ENCODE results near the gene ULK3.

Gene ULK3

DNA sequence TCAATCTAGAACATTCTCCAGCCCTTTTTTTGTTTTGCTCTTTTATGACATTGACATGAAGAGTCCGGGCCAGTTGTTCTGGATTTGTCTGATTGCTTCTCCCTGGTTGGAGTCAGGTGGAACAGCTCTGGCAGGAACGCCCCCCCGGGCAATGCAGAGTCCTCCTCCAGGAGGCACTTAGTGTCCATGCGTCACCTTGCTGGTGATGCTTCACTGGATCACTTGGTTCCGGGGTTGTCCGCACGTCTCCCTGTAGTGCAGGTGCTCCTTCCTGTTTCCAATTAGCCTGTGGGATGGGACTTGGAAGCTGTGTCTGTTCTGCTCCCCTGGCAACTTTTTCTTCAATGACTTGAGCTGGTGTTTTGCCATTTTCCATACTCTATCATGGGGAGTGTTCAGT, 51.3 kb downstream of the ULK3 start:
- ChIA-PET CTCF (interaction anchor here (0.8 to 25.7 kb wide), 5 partner anchors 9 to 252 kb away, joined by 3 to 649 read pairs (median 4); partner anchors contain the start of gene CSK), POLR2A (interaction anchor here (0.8 kb wide), 1 partner anchor 10 kb away, joined by 3 read pairs; the partner anchor contains the start of gene CSK)
- Histone ChIP-seq H3K9me3 (ENCODE audit: control insufficient read depth, insufficient read depth, low read depth, low read length) (no peaks in the 10 kb centered on the region), H3K4me3 (ENCODE audit: low read depth, low read length) (no peak overlapping the region), H3K4me1 (ENCODE audit: control insufficient read depth, insufficient read depth, low read length) (peaks cover 54% of the 10 kb centered on the region), H3K27ac (ENCODE audit: extremely low read depth, low read depth, low read length) (no peak overlapping the region), H3K36me3 (ENCODE audit: control insufficient read depth in 2 of 2, insufficient read depth in 1 of 2, low read length in 2 of 2) (peaks cover 8 to 18% of the 10 kb centered on the region in 2 experiments; a peak in 2 of 3 replicates)
- TF ChIP-seq ZNF624 (tag by site-specific recombination; IDR thresholded peaks at IDR 0.05), result no peak
- peak; percentile 65 for TF ChIP-seq ZNF600 (tag by site-specific recombination; IDR thresholded peaks at IDR 0.05)
- TF ChIP-seq ZNF341 (tag by site-specific recombination; IDR thresholded peaks at IDR 0.05; ENCODE audit: low read depth), result 0 out of 2 replicates have a peak, but pooled peaks have one; percentile 19
- TF ChIP-seq, protein P1, sequence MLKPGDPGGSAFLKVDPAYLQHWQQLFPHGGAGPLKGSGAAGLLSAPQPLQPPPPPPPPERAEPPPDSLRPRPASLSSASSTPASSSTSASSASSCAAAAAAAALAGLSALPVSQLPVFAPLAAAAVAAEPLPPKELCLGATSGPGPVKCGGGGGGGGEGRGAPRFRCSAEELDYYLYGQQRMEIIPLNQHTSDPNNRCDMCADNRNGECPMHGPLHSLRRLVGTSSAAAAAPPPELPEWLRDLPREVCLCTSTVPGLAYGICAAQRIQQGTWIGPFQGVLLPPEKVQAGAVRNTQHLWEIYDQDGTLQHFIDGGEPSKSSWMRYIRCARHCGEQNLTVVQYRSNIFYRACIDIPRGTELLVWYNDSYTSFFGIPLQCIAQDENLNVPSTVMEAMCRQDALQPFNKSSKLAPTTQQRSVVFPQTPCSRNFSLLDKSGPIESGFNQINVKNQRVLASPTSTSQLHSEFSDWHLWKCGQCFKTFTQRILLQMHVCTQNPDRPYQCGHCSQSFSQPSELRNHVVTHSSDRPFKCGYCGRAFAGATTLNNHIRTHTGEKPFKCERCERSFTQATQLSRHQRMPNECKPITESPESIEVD (tag by site-specific recombination; IDR thresholded peaks at IDR 0.05), result no peak
- no peak for TF ChIP-seq SCRT2 (tag by site-specific recombination; IDR thresholded peaks at IDR 0.05)

DNA sequence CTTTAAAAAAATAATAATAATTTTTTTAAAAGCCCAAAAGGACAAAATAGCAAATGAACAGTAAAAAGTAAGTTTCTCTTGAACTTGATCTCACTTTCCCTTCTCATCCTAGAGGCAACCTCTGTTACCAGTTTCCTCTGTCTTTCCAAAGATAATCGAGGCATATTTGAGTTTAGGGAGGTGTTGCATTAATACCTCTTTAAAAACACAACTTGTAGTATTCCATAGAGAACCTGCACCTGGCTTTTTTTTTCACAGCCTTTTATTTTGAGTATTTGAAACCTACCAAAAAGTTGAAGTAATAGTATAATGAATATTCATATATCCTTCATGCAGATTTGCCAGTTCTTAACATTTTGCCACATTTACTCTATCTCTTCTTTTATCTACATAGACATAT, 51.9 kb downstream of the ULK3 start:
- TF ChIP-seq, protein P2, sequence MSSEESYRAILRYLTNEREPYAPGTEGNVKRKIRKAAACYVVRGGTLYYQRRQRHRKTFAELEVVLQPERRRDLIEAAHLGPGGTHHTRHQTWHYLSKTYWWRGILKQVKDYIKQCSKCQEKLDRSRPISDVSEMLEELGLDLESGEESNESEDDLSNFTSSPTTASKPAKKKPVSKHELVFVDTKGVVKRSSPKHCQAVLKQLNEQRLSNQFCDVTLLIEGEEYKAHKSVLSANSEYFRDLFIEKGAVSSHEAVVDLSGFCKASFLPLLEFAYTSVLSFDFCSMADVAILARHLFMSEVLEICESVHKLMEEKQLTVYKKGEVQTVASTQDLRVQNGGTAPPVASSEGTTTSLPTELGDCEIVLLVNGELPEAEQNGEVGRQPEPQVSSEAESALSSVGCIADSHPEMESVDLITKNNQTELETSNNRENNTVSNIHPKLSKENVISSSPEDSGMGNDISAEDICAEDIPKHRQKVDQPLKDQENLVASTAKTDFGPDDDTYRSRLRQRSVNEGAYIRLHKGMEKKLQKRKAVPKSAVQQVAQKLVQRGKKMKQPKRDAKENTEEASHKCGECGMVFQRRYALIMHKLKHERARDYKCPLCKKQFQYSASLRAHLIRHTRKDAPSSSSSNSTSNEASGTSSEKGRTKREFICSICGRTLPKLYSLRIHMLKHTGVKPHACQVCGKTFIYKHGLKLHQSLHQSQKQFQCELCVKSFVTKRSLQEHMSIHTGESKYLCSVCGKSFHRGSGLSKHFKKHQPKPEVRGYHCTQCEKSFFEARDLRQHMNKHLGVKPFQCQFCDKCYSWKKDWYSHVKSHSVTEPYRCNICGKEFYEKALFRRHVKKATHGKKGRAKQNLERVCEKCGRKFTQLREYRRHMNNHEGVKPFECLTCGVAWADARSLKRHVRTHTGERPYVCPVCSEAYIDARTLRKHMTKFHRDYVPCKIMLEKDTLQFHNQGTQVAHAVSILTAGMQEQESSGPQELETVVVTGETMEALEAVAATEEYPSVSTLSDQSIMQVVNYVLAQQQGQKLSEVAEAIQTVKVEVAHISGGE (tag by site-specific recombination; conservative IDR thresholded peaks at IDR 0.05; ENCODE audit: low read depth), result no peak
- no peak for TF ChIP-seq ZNF426 (tag by site-specific recombination; IDR thresholded peaks at IDR 0.05)
- TF ChIP-seq PRDM1 (tag by site-specific recombination; IDR thresholded peaks at IDR 0.05), result 0 out of 2 replicates have a peak, but pooled peaks have one; percentile 12
- no peaks in the 10 kb centered on the region for H3K9me3 ChIP-seq (ENCODE audit: control insufficient read depth, insufficient read depth, low read depth, low read length)
- H3K27ac ChIP-seq (ENCODE audit: extremely low read depth, low read depth, low read length), result peak overlapping the region; percentile 77
- ChIA-PET POLR2A (no interaction called here), CTCF (interaction anchor here (1.1 to 25.7 kb wide), 5 partner anchors 9 to 169 kb away, joined by 3 to 649 read pairs (median 7); partner anchors contain the start of gene CSK)
- H3K4me3 ChIP-seq (ENCODE audit: low read depth, low read length), result no peak overlapping the region
- H3K4me1 ChIP-seq (ENCODE audit: control insufficient read depth, insufficient read depth, low read length), result peaks cover 55% of the 10 kb centered on the region
- H3K36me3 ChIP-seq (ENCODE audit: control insufficient read depth in 2 of 2, insufficient read depth in 1 of 2, low read length in 2 of 2), result peaks cover 6 to 24% of the 10 kb centered on the region in 2 experiments; a peak in 2 of 3 replicates

DNA sequence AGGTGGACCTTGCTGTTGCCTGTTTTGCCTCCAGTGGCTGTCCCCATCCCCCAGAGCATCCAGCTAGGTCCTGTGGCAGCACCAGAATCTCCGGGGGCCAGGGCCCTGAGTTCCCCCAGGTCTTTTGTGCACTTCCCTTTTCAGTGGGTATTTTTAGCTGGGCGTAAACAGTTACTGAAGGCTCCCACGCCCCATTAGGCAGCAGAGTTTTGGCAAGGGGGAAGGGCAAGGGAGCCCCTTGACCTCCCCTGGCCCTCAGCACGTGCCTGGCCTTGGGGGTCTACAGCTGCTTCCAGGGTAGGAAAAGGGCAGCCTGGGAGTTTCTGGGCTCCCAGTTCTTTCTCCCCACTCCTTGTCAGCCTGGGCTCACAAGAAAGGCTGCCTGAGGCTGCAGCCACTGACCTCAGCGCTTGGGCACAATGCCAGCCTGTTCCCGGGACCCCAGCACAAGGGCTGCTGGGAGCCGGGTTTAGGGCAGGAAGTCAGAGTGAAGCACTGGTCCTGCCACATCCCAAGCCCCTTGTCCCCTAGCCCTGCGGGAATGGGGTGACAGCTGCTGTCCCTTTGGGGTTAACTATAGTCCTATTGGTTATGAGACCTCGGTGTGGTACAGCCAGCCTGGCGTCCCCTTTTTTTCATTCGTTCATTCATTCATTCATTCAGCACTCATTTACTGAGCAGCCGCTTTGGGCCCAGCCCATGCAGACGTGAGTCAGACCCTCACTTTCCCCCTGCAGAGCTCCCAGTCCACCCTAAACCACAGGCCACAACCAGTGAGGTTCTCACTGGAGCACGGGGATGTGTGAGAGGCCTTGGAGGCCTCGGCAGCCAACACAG, 52.7 kb downstream of the ULK3 start:
- Histone ChIP-seq H3K4me3 (ENCODE audit: low read depth, low read length) (no peak overlapping the region), H3K27ac (ENCODE audit: extremely low read depth, low read depth, low read length) (peak overlapping the region; percentile 77), H3K4me1 (ENCODE audit: control insufficient read depth, insufficient read depth, low read length) (peaks cover 55% of the 10 kb centered on the region), H3K9me3 (ENCODE audit: control insufficient read depth, insufficient read depth, low read depth, low read length) (no peaks in the 10 kb centered on the region), H3K36me3 (ENCODE audit: control insufficient read depth in 2 of 2, insufficient read depth in 1 of 2, low read length in 2 of 2) (peaks cover 3 to 28% of the 10 kb centered on the region in 2 experiments; a peak in 1 of 3 replicates)
- CTCF ChIA-PET, result interaction anchor here (0.6 to 25.7 kb wide), 5 partner anchors 10 to 160 kb away, joined by 3 to 649 read pairs (median 7); partner anchors contain the start of gene CSK
- POLR2A ChIA-PET, result interaction anchor here (0.6 kb wide), 1 partner anchor 18 kb away, joined by 3 read pairs; no protein-coding TSS in a partner anchor
- TF ChIP-seq EGR2 (tag by site-specific recombination; IDR thresholded peaks at IDR 0.05; ENCODE audit: low read depth) (no peak), GLIS2 (tag by site-specific recombination; IDR thresholded peaks at IDR 0.05) (peak; percentile 53), ZFP69B (tag by site-specific recombination; IDR thresholded peaks at IDR 0.05) (peak; percentile 57; the same call in 1 of the 2 replicates), ZNF76 (tag by site-specific recombination; IDR thresholded peaks at IDR 0.05; ENCODE audit: borderline replicate concordance, low read depth) (peak; percentile 76; the same call in 1 of the 2 replicates), KLF8 (tag by site-specific recombination; IDR thresholded peaks at IDR 0.05) (0 out of 2 replicates have a peak, but pooled peaks have one; percentile 14), ZNF600 (tag by site-specific recombination; IDR thresholded peaks at IDR 0.05) (peak; percentile 95), ZFP41 (tag by site-specific recombination; IDR thresholded peaks at IDR 0.05; ENCODE audit: borderline replicate concordance) (no peak), ZNF658 (tag by site-specific recombination; IDR thresholded peaks at IDR 0.05) (no peak), ZNF391 (tag by site-specific recombination; IDR thresholded peaks at IDR 0.05; ENCODE audit: borderline replicate concordance, low read depth) (no peak), ZXDB (tag by site-specific recombination; IDR thresholded peaks at IDR 0.05) (peak; percentile 18; the same call in 1 of the 2 replicates), SCRT2 (tag by site-specific recombination; IDR thresholded peaks at IDR 0.05) (no peak), ZNF202 (tag by site-specific recombination; IDR thresholded peaks at IDR 0.05; ENCODE audit: borderline replicate concordance) (no peak)
- TF ChIP-seq, protein P3, sequence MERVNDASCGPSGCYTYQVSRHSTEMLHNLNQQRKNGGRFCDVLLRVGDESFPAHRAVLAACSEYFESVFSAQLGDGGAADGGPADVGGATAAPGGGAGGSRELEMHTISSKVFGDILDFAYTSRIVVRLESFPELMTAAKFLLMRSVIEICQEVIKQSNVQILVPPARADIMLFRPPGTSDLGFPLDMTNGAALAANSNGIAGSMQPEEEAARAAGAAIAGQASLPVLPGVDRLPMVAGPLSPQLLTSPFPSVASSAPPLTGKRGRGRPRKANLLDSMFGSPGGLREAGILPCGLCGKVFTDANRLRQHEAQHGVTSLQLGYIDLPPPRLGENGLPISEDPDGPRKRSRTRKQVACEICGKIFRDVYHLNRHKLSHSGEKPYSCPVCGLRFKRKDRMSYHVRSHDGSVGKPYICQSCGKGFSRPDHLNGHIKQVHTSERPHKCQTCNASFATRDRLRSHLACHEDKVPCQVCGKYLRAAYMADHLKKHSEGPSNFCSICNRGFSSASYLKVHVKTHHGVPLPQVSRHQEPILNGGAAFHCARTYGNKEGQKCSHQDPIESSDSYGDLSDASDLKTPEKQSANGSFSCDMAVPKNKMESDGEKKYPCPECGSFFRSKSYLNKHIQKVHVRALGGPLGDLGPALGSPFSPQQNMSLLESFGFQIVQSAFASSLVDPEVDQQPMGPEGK (tag by site-specific recombination; IDR thresholded peaks at IDR 0.05), result peak; percentile 79
